ENCODE results near the gene ISG20.
A peak's percentile ranks its signal among the peaks of the same experiment; 100 is the strongest.

The ISG20 gene

DNA sequence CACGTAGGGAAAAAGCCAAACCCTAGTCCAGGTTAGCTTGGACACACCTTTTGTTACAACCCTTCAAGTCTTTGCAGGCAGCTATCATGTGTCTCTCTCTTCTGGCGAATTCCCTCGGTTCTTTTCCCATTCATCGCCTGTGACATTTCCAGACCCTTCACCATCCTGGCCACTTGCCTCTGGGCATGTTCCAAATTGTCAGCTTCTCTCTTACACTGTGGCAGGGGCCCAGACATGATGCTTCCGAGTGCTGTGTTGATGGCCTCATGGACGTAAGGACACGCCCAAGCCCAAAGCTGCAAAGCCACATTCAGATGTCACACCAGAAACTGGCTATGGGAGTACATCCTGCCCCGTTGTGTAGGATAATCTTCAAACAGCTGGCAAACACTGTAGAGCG is 58.5 kb downstream of the ISG20 start:
- 79% methylated on average over 7 of the region's 9 CpGs for WGBS

DNA sequence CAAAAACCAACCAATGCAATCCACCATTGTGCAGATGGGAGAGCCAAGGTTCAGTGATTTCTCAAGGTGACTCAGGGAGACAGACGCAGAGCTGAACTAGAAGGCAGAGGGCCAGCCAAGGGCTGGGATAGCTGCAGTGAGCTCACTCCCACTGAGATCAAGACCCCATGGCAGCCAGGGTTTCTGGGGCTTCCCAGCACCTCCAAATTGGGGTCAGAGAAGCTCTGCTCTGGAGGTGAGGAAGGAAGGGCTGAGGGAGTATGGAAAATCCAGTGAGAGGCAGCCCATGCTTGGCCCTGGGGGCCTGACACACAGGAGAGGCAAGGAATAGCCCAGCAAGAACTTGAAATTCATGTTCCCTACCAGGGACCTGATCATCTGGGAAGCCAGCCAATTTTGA is 61.0 kb downstream of the ISG20 start:
- Histone ChIP-seq H2AK5ac (ENCODE audit: low read length, severe bottlenecking) (no peak overlapping the region), H2BK5ac (ENCODE audit: low read depth, low read length, poor library complexity, severe bottlenecking) (no peak overlapping the region), H2BK15ac (ENCODE audit: low read depth, poor library complexity, severe bottlenecking) (no peak overlapping the region), H3K4ac (ENCODE audit: low read depth in 1 of 2, low read length in 2 of 2) (no peak overlapping the region), H3K4me3 (ENCODE audit: insufficient read depth in 1 of 2, low read depth in 1 of 2, low read length in 2 of 2) (no peak overlapping the region), H2BK12ac (ENCODE audit: low read length in 2 of 2) (no peak overlapping the region), H2AFZ (ENCODE audit: low read depth, low read length) (no peak overlapping the region), H3K23ac (ENCODE audit: low read length in 2 of 2) (no peak overlapping the region), H3K27ac (ENCODE audit: low read length, poor library complexity, severe bottlenecking) (no peak overlapping the region), H3K36me3 (ENCODE audit: control insufficient read depth in 1 of 2, insufficient read depth in 2 of 2, low read depth in 1 of 2, low read length in 2 of 2) (no peaks in the 10 kb centered on the region), H4K91ac (ENCODE audit: low read length) (no peak overlapping the region), H3K4me2 (ENCODE audit: low read length, poor library complexity, severe bottlenecking) (no peak overlapping the region), H3K9me3 (ENCODE audit: control insufficient read depth, low read length) (no peaks in the 10 kb centered on the region), H4K8ac (ENCODE audit: low read length) (no peak overlapping the region), H3K79me1 (replicated peaks; ENCODE audit: low read length, poor library complexity, severe bottlenecking) (no peaks in the 10 kb centered on the region), H3K9ac (ENCODE audit: low read length) (no peak overlapping the region), H2BK120ac (ENCODE audit: low read depth, low read length) (no peak overlapping the region), H3K4me1 (ENCODE audit: control insufficient read depth, insufficient read depth, low read depth, low read length) (peaks cover 2% of the 10 kb centered on the region), H3K27me3 (ENCODE audit: control insufficient read depth in 1 of 2, insufficient read depth in 1 of 2, low read length in 2 of 2) (peaks cover 32 to 58% of the 10 kb centered on the region in 2 experiments), H3K14ac (ENCODE audit: low read length in 2 of 2) (no peak overlapping the region), H3K18ac (ENCODE audit: low read depth in 1 of 2, low read length in 2 of 2) (no peak overlapping the region)
- no peak for DNase-seq
- WGBS = 91% methylated on average over 1 of the region's 1 CpG

More for the DNA sequence above, 58.5 kb downstream of the ISG20 start:
- Histone ChIP-seq H2AFZ (ENCODE audit: low read depth, low read length) (no peak overlapping the region), H3K79me1 (replicated peaks; ENCODE audit: low read length, poor library complexity, severe bottlenecking) (no peaks in the 10 kb centered on the region), H2BK12ac (ENCODE audit: low read length in 2 of 2) (no peak overlapping the region), H3K4ac (ENCODE audit: low read depth in 1 of 2, low read length in 2 of 2) (no peak overlapping the region), H3K4me1 (ENCODE audit: control insufficient read depth, insufficient read depth, low read depth, low read length) (no peaks in the 10 kb centered on the region), H2BK15ac (ENCODE audit: low read depth, poor library complexity, severe bottlenecking) (no peak overlapping the region), H2AK5ac (ENCODE audit: low read length, severe bottlenecking) (no peak overlapping the region), H3K27ac (ENCODE audit: low read length, poor library complexity, severe bottlenecking) (no peak overlapping the region), H3K23ac (ENCODE audit: low read length in 2 of 2) (no peak overlapping the region), H3K4me3 (ENCODE audit: insufficient read depth in 1 of 2, low read depth in 1 of 2, low read length in 2 of 2) (peak overlapping the region in 1 of 2 experiments; percentile 5), H3K9ac (ENCODE audit: low read length) (no peak overlapping the region), H2BK5ac (ENCODE audit: low read depth, low read length, poor library complexity, severe bottlenecking) (no peak overlapping the region), H3K14ac (ENCODE audit: low read length in 2 of 2) (no peak overlapping the region), H4K8ac (ENCODE audit: low read length) (no peak overlapping the region), H3K4me2 (ENCODE audit: low read length, poor library complexity, severe bottlenecking) (no peak overlapping the region), H3K18ac (ENCODE audit: low read depth in 1 of 2, low read length in 2 of 2) (no peak overlapping the region), H3K36me3 (ENCODE audit: control insufficient read depth in 1 of 2, insufficient read depth in 2 of 2, low read depth in 1 of 2, low read length in 2 of 2) (no peaks in the 10 kb centered on the region), H3K9me3 (ENCODE audit: control insufficient read depth, low read length) (no peaks in the 10 kb centered on the region), H3K27me3 (ENCODE audit: control insufficient read depth in 1 of 2, insufficient read depth in 1 of 2, low read length in 2 of 2) (peaks cover 23 to 69% of the 10 kb centered on the region in 2 experiments), H4K91ac (ENCODE audit: low read length) (no peak overlapping the region), H2BK120ac (ENCODE audit: low read depth, low read length) (no peak overlapping the region)
- no peak for DNase-seq

DNA sequence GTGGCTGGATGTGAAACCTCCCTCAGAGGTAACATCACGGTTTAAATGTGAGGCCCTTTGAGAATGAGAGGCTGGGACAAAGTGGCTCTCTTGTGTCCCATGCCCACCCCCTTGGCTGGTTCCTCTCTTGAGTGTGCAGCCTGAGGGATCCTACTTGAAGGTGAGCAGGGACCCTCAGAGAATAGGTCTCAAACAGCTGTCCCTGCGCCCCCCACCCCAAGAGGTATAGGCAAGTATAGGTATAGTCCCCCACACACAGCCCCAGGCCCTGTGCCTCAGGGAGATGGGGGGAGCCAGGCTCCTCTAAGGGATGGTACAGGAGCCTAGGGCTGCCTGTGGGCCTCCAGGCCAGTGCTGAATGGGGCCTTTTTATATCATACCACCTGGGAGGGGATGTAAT is 61.9 kb downstream of the ISG20 start:
- H2AFZ ChIP-seq (ENCODE audit: low read depth, low read length) = no peak overlapping the region
- H3K36me3 ChIP-seq (ENCODE audit: control insufficient read depth in 1 of 2, insufficient read depth in 2 of 2, low read depth in 1 of 2, low read length in 2 of 2) = no peaks in the 10 kb centered on the region
- no peak overlapping the region for H2BK5ac ChIP-seq (ENCODE audit: low read depth, low read length, poor library complexity, severe bottlenecking)
- no peak overlapping the region for H2BK120ac ChIP-seq (ENCODE audit: low read depth, low read length)
- H3K18ac ChIP-seq (ENCODE audit: low read depth in 1 of 2, low read length in 2 of 2) = no peak overlapping the region
- H3K4me2 ChIP-seq (ENCODE audit: low read length, poor library complexity, severe bottlenecking) = no peak overlapping the region
- H3K27me3 ChIP-seq (ENCODE audit: control insufficient read depth in 1 of 2, insufficient read depth in 1 of 2, low read length in 2 of 2) = peaks cover 35 to 50% of the 10 kb centered on the region in 2 experiments
- no peak for DNase-seq
- no peak overlapping the region for H3K4me3 ChIP-seq (ENCODE audit: insufficient read depth in 1 of 2, low read depth in 1 of 2, low read length in 2 of 2)
- H2BK12ac ChIP-seq (ENCODE audit: low read length in 2 of 2) = no peak overlapping the region
- H3K4ac ChIP-seq (ENCODE audit: low read depth in 1 of 2, low read length in 2 of 2) = no peak overlapping the region
- no peak overlapping the region for H3K27ac ChIP-seq (ENCODE audit: low read length, poor library complexity, severe bottlenecking)
- H2AK5ac ChIP-seq (ENCODE audit: low read length, severe bottlenecking) = no peak overlapping the region
- no peaks in the 10 kb centered on the region for H3K79me1 ChIP-seq (replicated peaks; ENCODE audit: low read length, poor library complexity, severe bottlenecking)
- H4K8ac ChIP-seq (ENCODE audit: low read length) = no peak overlapping the region
- H3K9me3 ChIP-seq (ENCODE audit: control insufficient read depth, low read length) = no peaks in the 10 kb centered on the region
- no peak overlapping the region for H2BK15ac ChIP-seq (ENCODE audit: low read depth, poor library complexity, severe bottlenecking)
- 50% methylated on average over 1 of the region's 2 CpGs for WGBS
- H3K4me1 ChIP-seq (ENCODE audit: control insufficient read depth, insufficient read depth, low read depth, low read length) = peaks cover 7% of the 10 kb centered on the region
- H3K14ac ChIP-seq (ENCODE audit: low read length in 2 of 2) = no peak overlapping the region
- H3K23ac ChIP-seq (ENCODE audit: low read length in 2 of 2) = no peak overlapping the region
- no peak overlapping the region for H3K9ac ChIP-seq (ENCODE audit: low read length)
- H4K91ac ChIP-seq (ENCODE audit: low read length) = no peak overlapping the region

DNA sequence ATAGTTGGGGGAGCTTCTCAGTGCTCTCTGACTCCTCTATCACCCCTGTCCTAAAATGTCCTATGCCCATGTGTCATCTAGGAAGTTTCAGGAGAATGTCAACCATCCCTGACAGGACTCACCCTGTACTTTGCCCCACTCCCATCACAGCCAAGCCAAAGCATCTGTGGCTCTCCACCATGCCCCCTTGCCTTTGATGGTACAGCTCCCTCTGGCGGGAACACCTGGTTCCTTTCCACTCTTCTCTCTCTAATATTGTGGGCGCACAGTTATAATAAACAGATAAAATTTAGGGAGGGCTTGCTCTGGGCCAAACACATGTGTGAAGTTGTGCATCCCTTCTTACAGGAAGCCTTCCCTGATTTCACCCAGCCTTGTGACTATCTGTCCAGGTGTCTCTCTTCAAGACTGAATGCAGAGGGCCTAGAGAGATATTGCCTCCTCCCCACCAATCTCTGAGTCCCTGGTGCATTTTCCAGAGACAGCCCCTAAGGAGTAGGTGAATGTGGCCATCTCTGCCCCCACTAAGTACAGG is 62.8 kb downstream of the ISG20 start:
- no peak overlapping the region for H3K14ac ChIP-seq (ENCODE audit: low read length in 2 of 2)
- H2BK15ac ChIP-seq (ENCODE audit: low read depth, poor library complexity, severe bottlenecking) = no peak overlapping the region
- H3K18ac ChIP-seq (ENCODE audit: low read depth in 1 of 2, low read length in 2 of 2) = no peak overlapping the region
- H2BK12ac ChIP-seq (ENCODE audit: low read length in 2 of 2) = no peak overlapping the region
- no peak overlapping the region for H3K4ac ChIP-seq (ENCODE audit: low read depth in 1 of 2, low read length in 2 of 2)
- H3K27me3 ChIP-seq (ENCODE audit: control insufficient read depth in 1 of 2, insufficient read depth in 1 of 2, low read length in 2 of 2) = peaks cover 39 to 47% of the 10 kb centered on the region in 2 experiments
- H3K79me1 ChIP-seq (replicated peaks; ENCODE audit: low read length, poor library complexity, severe bottlenecking) = no peaks in the 10 kb centered on the region
- DNase-seq = peak; percentile 10
- H3K9me3 ChIP-seq (ENCODE audit: control insufficient read depth, low read length) = no peaks in the 10 kb centered on the region
- H3K27ac ChIP-seq (ENCODE audit: low read length, poor library complexity, severe bottlenecking) = no peak overlapping the region
- H2AK5ac ChIP-seq (ENCODE audit: low read length, severe bottlenecking) = no peak overlapping the region
- 63% methylated on average over 2 of the region's 2 CpGs for WGBS
- H2AFZ ChIP-seq (ENCODE audit: low read depth, low read length) = no peak overlapping the region
- no peaks in the 10 kb centered on the region for H3K36me3 ChIP-seq (ENCODE audit: control insufficient read depth in 1 of 2, insufficient read depth in 2 of 2, low read depth in 1 of 2, low read length in 2 of 2)
- H3K9ac ChIP-seq (ENCODE audit: low read length) = no peak overlapping the region
- H3K23ac ChIP-seq (ENCODE audit: low read length in 2 of 2) = no peak overlapping the region
- no peak overlapping the region for H3K4me3 ChIP-seq (ENCODE audit: insufficient read depth in 1 of 2, low read depth in 1 of 2, low read length in 2 of 2)
- no peak overlapping the region for H3K4me2 ChIP-seq (ENCODE audit: low read length, poor library complexity, severe bottlenecking)
- peaks cover 7% of the 10 kb centered on the region for H3K4me1 ChIP-seq (ENCODE audit: control insufficient read depth, insufficient read depth, low read depth, low read length)
- no peak overlapping the region for H2BK5ac ChIP-seq (ENCODE audit: low read depth, low read length, poor library complexity, severe bottlenecking)
- H2BK120ac ChIP-seq (ENCODE audit: low read depth, low read length) = no peak overlapping the region
- H4K91ac ChIP-seq (ENCODE audit: low read length) = no peak overlapping the region
- H4K8ac ChIP-seq (ENCODE audit: low read length) = no peak overlapping the region
